HepG2 (cell line): ENCODE results near the gene SHANK2. TPM values are rescaled to one million over a fixed set of nuclear protein-coding genes. Genes with fewer than 3 reads are reported as not detected.

Experiments
- BCL6 ChIP-seq: IDR thresholded peaks from 2 replicates; pipeline ENCODE4 v1.6.1; 2016; ENCODE audit warnings: missing genetic modification reagents, missing compliant biosample characterization
- CCAR2 ChIP-seq: fragments of 200-400 bp; formaldehyde crosslinking; optimal IDR thresholded peaks from 2 replicates; pipeline ENCODE3; 2018; ENCODE audit warnings: low read depth, mild to moderate bottlenecking, low read length, moderate library complexity
- E2F5 ChIP-seq: sonication (generic); formaldehyde crosslinking; conservative IDR thresholded peaks from 2 replicates; pipeline ENCODE4 v1.4.0; 2020; ENCODE audit warnings: missing genetic modification reagents
- FOXC1 ChIP-seq: sonication (generic); formaldehyde crosslinking; IDR thresholded peaks from 2 replicates; pipeline ENCODE4 v1.8.0; 2022; ENCODE audit warnings: mild to moderate bottlenecking, missing genetic modification reagents, borderline replicate concordance
- HDAC2 ChIP-seq: sonication (generic); formaldehyde crosslinking; IDR thresholded peaks from 2 replicates; pipeline ENCODE4 v1.4.0; 2020; ENCODE audit warnings: missing genetic modification reagents
- HNF4G ChIP-seq, 2 experiments: sonication (generic) in 1 of 2; formaldehyde crosslinking in 1 of 2; IDR thresholded peaks; 2 replicates each; pipeline versions ENCODE4 v1.4.0 to v1.6.1; 2011 to 2020; ENCODE audit warnings: borderline replicate concordance in 2 of 2, low read depth in 2 of 2, mild to moderate bottlenecking in 2 of 2, low read length in 1 of 2, missing genetic modification reagents in 1 of 2, moderate library complexity in 1 of 2
- MED13 ChIP-seq: sonication (generic); formaldehyde crosslinking; IDR thresholded peaks from 2 replicates; pipeline ENCODE4 v1.5.0; 2020; ENCODE audit warnings: missing genetic modification reagents
- MYC ChIP-seq: sonication (generic); formaldehyde crosslinking; IDR thresholded peaks from 2 replicates; pipeline ENCODE4 v1.9.0; 2021; ENCODE audit warnings: missing genetic modification reagents, borderline replicate concordance
- PLRG1 ChIP-seq: fragments of 450-650 bp; conservative IDR thresholded peaks from 2 replicates; pipeline ENCODE4 v1.6.1; 2016
- PRMT3 ChIP-seq: sonication (generic); formaldehyde crosslinking; IDR thresholded peaks from 2 replicates; pipeline ENCODE4 v1.8.1; 2022; ENCODE audit warnings: low read depth, mild to moderate bottlenecking, moderate library complexity, missing genetic modification reagents, borderline replicate concordance
- RBFOX2 ChIP-seq: fragments of 200-400 bp; formaldehyde crosslinking; IDR thresholded peaks from 2 replicates; pipeline ENCODE4 v1.6.1; 2017; ENCODE audit warnings: low read depth, mild to moderate bottlenecking, low read length
- SKI ChIP-seq: fragments of 450-650 bp; IDR thresholded peaks from one replicate; pipeline ENCODE4 v1.6.1; 2018; ENCODE audit warnings: mild to moderate bottlenecking; ENCODE audit not compliant: partially characterized antibody
- SPEN ChIP-seq: sonication (generic); formaldehyde crosslinking; IDR thresholded peaks from 2 replicates; pipeline ENCODE4 v1.5.1; 2020; ENCODE audit warnings: low read depth, mild to moderate bottlenecking, missing genetic modification reagents
- TBL1XR1 ChIP-seq: fragments of 150-350 bp; IDR thresholded peaks from 2 replicates; pipeline ENCODE4 v1.6.1; 2014; ENCODE audit warnings: borderline replicate concordance, low read length; ENCODE audit not compliant: partially characterized antibody
- ZBTB38 ChIP-seq: sonication (generic); formaldehyde crosslinking; IDR thresholded peaks from 2 replicates; pipeline ENCODE4 v1.5.1; 2020; ENCODE audit warnings: mild to moderate bottlenecking, missing genetic modification reagents
- ZNF160 ChIP-seq: sonication (generic); formaldehyde crosslinking; IDR thresholded peaks from 2 replicates; pipeline ENCODE4 v1.8.0; 2022; ENCODE audit warnings: mild to moderate bottlenecking, inconsistent platforms, missing genetic modification reagents
- ZNF17 ChIP-seq: sonication (generic); formaldehyde crosslinking; IDR thresholded peaks from 2 replicates; pipeline ENCODE4 v1.5.0; 2020; ENCODE audit warnings: mild to moderate bottlenecking, missing genetic modification reagents
- ZNF264 ChIP-seq: sonication (generic); formaldehyde crosslinking; IDR thresholded peaks from 2 replicates; pipeline ENCODE4 v1.4.0; 2020; ENCODE audit warnings: missing genetic modification reagents
- ZNF331 ChIP-seq: sonication (generic); formaldehyde crosslinking; IDR thresholded peaks from 2 replicates; pipeline ENCODE4 v1.4.0; 2020; ENCODE audit warnings: missing genetic modification reagents
- ZNF34 ChIP-seq: sonication (generic); formaldehyde crosslinking; IDR thresholded peaks from 2 replicates; pipeline ENCODE4 v1.4.0; 2020; ENCODE audit warnings: mild to moderate bottlenecking, missing genetic modification reagents, borderline replicate concordance
- ZNF430 ChIP-seq: sonication (generic); formaldehyde crosslinking; IDR thresholded peaks from 2 replicates; pipeline ENCODE4 v1.9.0; 2021; ENCODE audit warnings: mild to moderate bottlenecking, missing genetic modification reagents
- ZNF703 ChIP-seq: sonication (generic); formaldehyde crosslinking; IDR thresholded peaks from 2 replicates; pipeline ENCODE4 v1.5.1; 2020; ENCODE audit warnings: missing genetic modification reagents, mild to moderate bottlenecking, moderate library complexity, borderline replicate concordance
- ZNF713 ChIP-seq: sonication (generic); formaldehyde crosslinking; IDR thresholded peaks from 2 replicates; pipeline ENCODE4 v1.4.0; 2020; ENCODE audit warnings: mild to moderate bottlenecking, missing genetic modification reagents
- ZSCAN22 ChIP-seq: sonication (generic); formaldehyde crosslinking; IDR thresholded peaks from 2 replicates; pipeline ENCODE4 v1.4.0; 2020; ENCODE audit warnings: mild to moderate bottlenecking, missing genetic modification reagents
- ZSCAN29 ChIP-seq: sonication (generic); formaldehyde crosslinking; conservative IDR thresholded peaks from 2 replicates; pipeline ENCODE4 v1.4.0; 2020; ENCODE audit warnings: mild to moderate bottlenecking, missing genetic modification reagents
- polyA plus RNA-seq, 8 experiments: library from polyadenylated mRNA; depleted of rRNA in 3 of 8; stranded (reverse) in 7 of 8; unstranded in 1 of 8; fragments of >200 nt; fragmentation: Illumina TruSeq in 4 of 8; extraction: Trizol in 4 of 8; gene quantifications; 2 replicates each; pipeline versions ENCODE4 v1.2.1 to v1.2.3, GENCODE V29; 2011 to 2016; ENCODE audit warnings: low read depth in 4 of 8, missing spikeins in 1 of 8, mixed read lengths in 1 of 8; ENCODE audit not compliant: insufficient read depth in 1 of 8
- total RNA-seq, 5 experiments: library from RNA; depleted of rRNA; stranded (reverse); fragments of >200 nt; fragmentation: Illumina TruSeq; extraction: Trizol; gene quantifications; 2 replicates each; pipeline ENCODE4 v1.2.3, GENCODE V29; 2016; ENCODE audit warnings: low read depth in 1 of 5
- TF ChIP-seq, protein P1 (sequence below): sonication (generic); formaldehyde crosslinking; IDR thresholded peaks from 2 replicates; pipeline ENCODE4 v1.8.1; 2023; ENCODE audit warnings: mild to moderate bottlenecking, moderate library complexity, missing genetic modification reagents

Gene SHANK2
- total and polyA plus RNA-seq, 2 of the 13 experiments (the other 11 are each of a cell fraction or from before 2014, with no cell fraction given), result 10.2 to 13.0 TPM

GRCh38 chr11:71252770-71253730 is 673 bp upstream of the SHANK2 start (continued):
- TF ChIP-seq MYC (CRISPR knock-in tag), result peak; percentile 26; the same call in 1 of the 2 replicates
- no peak for TF ChIP-seq ZNF713
- no peak for TF ChIP-seq SPEN (CRISPR knock-in tag)
- TF ChIP-seq PRMT3 (CRISPR knock-in tag), result 0 out of 2 replicates have a peak, but pooled peaks have one; percentile 47
- TF ChIP-seq ZSCAN29 (CRISPR knock-in tag), result peak; percentile 55; the same call in 1 of the 2 replicates
- TF ChIP-seq ZNF430 (CRISPR knock-in tag), result peak; percentile 12; the same call in 1 of the 2 replicates
- TF ChIP-seq ZSCAN22 (CRISPR knock-in tag), result no peak
- TF ChIP-seq ZNF160 (CRISPR knock-in tag), result no peak
- peak; percentile 71 for TF ChIP-seq HNF4G (IDR thresholded peaks at IDR 0.05; ENCODE audit: borderline replicate concordance, low read depth, low read length)
- peak; percentile 50; the same call in 1 of the 2 replicates for TF ChIP-seq HNF4G (CRISPR knock-in tag; IDR thresholded peaks at IDR 0.05; ENCODE audit: borderline replicate concordance, low read depth)
- 0 out of 2 replicates have a peak, but pooled peaks have one; percentile 8 for TF ChIP-seq ZBTB38
- peak; percentile 57 for TF ChIP-seq SKI
- TF ChIP-seq ZNF703 (CRISPR knock-in tag), result no peak
- peak; percentile 24 for TF ChIP-seq TBL1XR1
- no peak; the same call in 1 of the 2 replicates for TF ChIP-seq ZNF264 (CRISPR knock-in tag)
- peak; percentile 78 for TF ChIP-seq MED13
- TF ChIP-seq E2F5 (CRISPR knock-in tag), result no peak
- no peak for TF ChIP-seq ZNF17 (CRISPR knock-in tag)
- peak; percentile 52; the same call in 1 of the 2 replicates for TF ChIP-seq BCL6
- TF ChIP-seq FOXC1 (CRISPR knock-in tag), result no peak
- TF ChIP-seq HDAC2, result peak; percentile 50
- peak; percentile 30 for TF ChIP-seq CCAR2
- TF ChIP-seq RBFOX2, result peak; percentile 74
- TF ChIP-seq PLRG1, result no peak
- TF ChIP-seq ZNF34 (CRISPR knock-in tag), result 0 out of 2 replicates have a peak, but pooled peaks have one; percentile 32
- TF ChIP-seq, protein P1, sequence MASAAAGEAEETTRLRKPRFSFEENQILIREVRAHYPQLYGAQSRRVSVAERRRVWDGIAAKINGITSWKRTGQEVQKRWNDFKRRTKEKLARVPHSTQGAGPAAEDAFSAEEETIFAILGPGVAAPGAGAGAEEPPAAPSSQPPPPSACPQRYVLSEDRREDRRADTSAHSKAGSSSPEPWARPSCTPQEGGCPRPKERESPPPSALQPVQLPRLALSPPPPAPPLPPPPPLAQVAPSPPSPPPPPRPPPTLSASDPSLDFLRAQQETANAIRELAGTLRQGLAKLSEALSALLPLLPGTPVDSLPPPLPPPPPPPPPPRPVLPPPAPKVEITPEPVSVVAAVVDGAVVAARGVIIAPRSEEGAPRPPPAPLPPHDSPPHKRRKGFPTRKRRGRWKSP (CRISPR knock-in tag), result peak; percentile 42
- 0 out of 2 replicates have a peak, but pooled peaks have one; percentile 24 for TF ChIP-seq ZNF331 (CRISPR knock-in tag)
